Activated CD4-positive, alpha-beta T cell treated with anti-CD3 and anti-CD28 coated beads, Interleukin-2, amount 10 ng/mL, durations not matched to agents 7 days and 5 days (primary cell): Measurements from ENCODE around the gene TMEM88. TPM values are rescaled to one million over a fixed set of nuclear protein-coding genes. Genes with fewer than 3 reads are reported as not detected.
"Not testable (repeated sequence)": the region's sequence is repeated elsewhere in the genome, so short reads cannot be mapped to it uniquely, and the experiment has no call there.

ENCODE experiments used
- CTCF ChIA-PET: fragments of 350-600 bp; sonication (Branson Sonifier 250); formaldehyde crosslinking; loops from one replicate; lab custom pipeline; 2021; ENCODE audit warnings: antibody characterized with exemption; lab: Charles Lee
- POLR2A ChIA-PET: fragments of 350-600 bp; sonication (Branson Sonifier 250); formaldehyde crosslinking; loops from one replicate; lab custom pipeline; 2021; ENCODE audit warnings: antibody characterized with exemption; lab: Charles Lee
- DNase-seq: peaks from one replicate; pipeline ENCODE4 v3.0.0-alpha.2; 2020
- H3K27ac Mint-ChIP-seq: one replicate; pipeline ENCODE4 v1.8.0; 2021; ENCODE audit warnings: mild to moderate bottlenecking, moderate library complexity, mixed read lengths
- H3K27me3 Mint-ChIP-seq: one replicate; pipeline ENCODE4 v1.8.0; 2021; ENCODE audit warnings: mixed read lengths
- H3K36me3 Mint-ChIP-seq: one replicate; pipeline ENCODE4 v1.8.0; 2021; ENCODE audit warnings: low read depth, mixed read lengths
- H3K4me1 Mint-ChIP-seq: one replicate; pipeline ENCODE4 v1.8.0; 2021; ENCODE audit warnings: mixed read lengths
- H3K4me3 Mint-ChIP-seq: one replicate; pipeline ENCODE4 v1.8.0; 2021; ENCODE audit warnings: mild to moderate bottlenecking, moderate library complexity, mixed read lengths
- H3K9me3 Mint-ChIP-seq: one replicate; pipeline ENCODE4 v1.8.0; 2021; ENCODE audit warnings: mixed read lengths
- total RNA-seq, 2 experiments: library from RNA; stranded (reverse); gene quantifications; one replicate each; pipeline ENCODE4 v1.2.3, GENCODE V29; 2021

The TMEM88 gene
- total RNA-seq, result under 1 TPM; 0.55 to 0.87 TPM

GRCh38 chr17:7854851-7855659 is at the start of gene TMEM88:
TSS of gene TMEM88 (plus strand) at chr17:7855066. CDS start at chr17:7855075, 9 bp downstream.
- peaks cover 18% of the 10 kb centered on the region for H3K4me1 Mint-ChIP-seq
- peaks cover 4% of the 10 kb centered on the region for H3K36me3 Mint-ChIP-seq
- POLR2A ChIA-PET, result no interaction called here
- CTCF ChIA-PET, result no interaction called here
- H3K9me3 Mint-ChIP-seq, result no peaks in the 10 kb centered on the region
- no peak within 1 kb of the TSS for H3K27ac Mint-ChIP-seq
- peak; percentile 6 for DNase-seq
- no peaks in the 10 kb centered on the region for H3K27me3 Mint-ChIP-seq
- H3K4me3 Mint-ChIP-seq, result no peak within 1 kb of the TSS

- Mint-ChIP-seq H3K9me3 (no peaks in the 10 kb centered on the region), H3K36me3 (no peaks in the 10 kb centered on the region), H3K4me3 (no peak overlapping the region), H3K27me3 (peaks cover 6% of the 10 kb centered on the region), H3K27ac (no peak overlapping the region), H3K4me1 (no peaks in the 10 kb centered on the region)
- DNase-seq, result no peak
- ChIA-PET POLR2A (interaction anchor here (0.6 kb wide), 1 partner anchor 1735 kb away, joined by 3 read pairs; no protein-coding TSS in a partner anchor), CTCF (no interaction called here)
These were observed 48.3 kb upstream of the TMEM88 start for GRCh38 chr17:7806587-7806986.

GRCh38 chr17:7807206-7807605 is 47.7 kb upstream of the TMEM88 start:
- CTCF ChIA-PET, result no interaction called here

GRCh38 chr17:7809086-7809790 is 45.6 kb upstream of the TMEM88 start:
- ChIA-PET POLR2A (no interaction called here), CTCF (interaction anchor here (0.6 kb wide), 1 partner anchor 53 kb away, joined by 3 read pairs; no protein-coding TSS in a partner anchor)
- no peaks in the 10 kb centered on the region for H3K9me3 Mint-ChIP-seq
- no peaks in the 10 kb centered on the region for H3K4me1 Mint-ChIP-seq
- H3K27ac Mint-ChIP-seq, result no peak overlapping the region
- peaks cover 6% of the 10 kb centered on the region for H3K27me3 Mint-ChIP-seq
- no peak for DNase-seq
- no peaks in the 10 kb centered on the region for H3K36me3 Mint-ChIP-seq
- H3K4me3 Mint-ChIP-seq, result no peak overlapping the region

More at GRCh38 chr17:7807206-7807605, 47.7 kb upstream of the TMEM88 start:
- no peaks in the 10 kb centered on the region for H3K4me1 Mint-ChIP-seq
- no peak overlapping the region for H3K4me3 Mint-ChIP-seq
- POLR2A ChIA-PET, result no interaction called here
- H3K9me3 Mint-ChIP-seq, result no peaks in the 10 kb centered on the region
- peaks cover 6% of the 10 kb centered on the region for H3K27me3 Mint-ChIP-seq
- no peak for DNase-seq
- H3K36me3 Mint-ChIP-seq, result no peaks in the 10 kb centered on the region
- H3K27ac Mint-ChIP-seq, result no peak overlapping the region

- DNase-seq, H3K4me1 Mint-ChIP-seq, H3K36me3 Mint-ChIP-seq, CTCF ChIA-PET, H3K9me3 Mint-ChIP-seq, H3K27me3 Mint-ChIP-seq, POLR2A ChIA-PET, H3K27ac Mint-ChIP-seq, H3K4me3 Mint-ChIP-seq: not testable (repeated sequence)
These were observed 45.0 kb upstream of the TMEM88 start for GRCh38 chr17:7809791-7810343.

GRCh38 chr17:7811251-7811650 is 43.6 kb upstream of the TMEM88 start:
- no peaks in the 10 kb centered on the region for H3K4me1 Mint-ChIP-seq
- no peak for DNase-seq
- ChIA-PET POLR2A (no interaction called here), CTCF (interaction anchor here (0.6 to 0.7 kb wide), 2 partner anchors 179 to 873 kb away, joined by 3 read pairs; no protein-coding TSS in a partner anchor)
- H3K27me3 Mint-ChIP-seq, result peaks cover 3% of the 10 kb centered on the region
- no peaks in the 10 kb centered on the region for H3K36me3 Mint-ChIP-seq
- H3K9me3 Mint-ChIP-seq, result no peaks in the 10 kb centered on the region
- no peak overlapping the region for H3K27ac Mint-ChIP-seq
- no peak overlapping the region for H3K4me3 Mint-ChIP-seq

- Mint-ChIP-seq H3K36me3 (no peaks in the 10 kb centered on the region), H3K27ac (no peak overlapping the region), H3K4me1 (no peaks in the 10 kb centered on the region), H3K9me3 (no peaks in the 10 kb centered on the region), H3K4me3 (no peak overlapping the region), H3K27me3 (no peaks in the 10 kb centered on the region)
- no peak for DNase-seq
- CTCF ChIA-PET, result no interaction called here
- POLR2A ChIA-PET, result no interaction called here
These were observed 39.9 kb upstream of the TMEM88 start for GRCh38 chr17:7814969-7815368.

GRCh38 chr17:7816926-7817642 is 37.8 kb upstream of the TMEM88 start:
- H3K4me1 Mint-ChIP-seq, result no peaks in the 10 kb centered on the region
- no peak overlapping the region for H3K27ac Mint-ChIP-seq
- no peaks in the 10 kb centered on the region for H3K9me3 Mint-ChIP-seq
- H3K4me3 Mint-ChIP-seq, result no peak overlapping the region
- ChIA-PET POLR2A (no interaction called here), CTCF (interaction anchor here (0.6 to 1.2 kb wide), 2 partner anchors 9 to 173 kb away, joined by 3 to 4 read pairs; no protein-coding TSS in a partner anchor)
- no peaks in the 10 kb centered on the region for H3K27me3 Mint-ChIP-seq
- no peak for DNase-seq
- H3K36me3 Mint-ChIP-seq, result no peaks in the 10 kb centered on the region

- Mint-ChIP-seq H3K27ac (no peak overlapping the region), H3K27me3 (no peaks in the 10 kb centered on the region), H3K9me3 (no peaks in the 10 kb centered on the region), H3K36me3 (no peaks in the 10 kb centered on the region), H3K4me3 (no peak overlapping the region), H3K4me1 (no peaks in the 10 kb centered on the region)
- DNase-seq, result no peak
- ChIA-PET CTCF (interaction anchor here (0.6 to 1.7 kb wide), 2 partner anchors 8 to 15 kb away, joined by 3 to 5 read pairs; no protein-coding TSS in a partner anchor), POLR2A (no interaction called here)
These were observed 37.3 kb upstream of the TMEM88 start for GRCh38 chr17:7817643-7817964.

GRCh38 chr17:7818026-7818425 is 36.8 kb upstream of the TMEM88 start:
- Mint-ChIP-seq H3K4me3 (no peak overlapping the region), H3K36me3 (no peaks in the 10 kb centered on the region), H3K4me1 (no peaks in the 10 kb centered on the region), H3K27ac (no peak overlapping the region), H3K9me3 (no peaks in the 10 kb centered on the region), H3K27me3 (no peaks in the 10 kb centered on the region)
- ChIA-PET POLR2A (no interaction called here), CTCF (interaction anchor here (1.2 to 2.5 kb wide), 3 partner anchors 14 to 23 kb away, joined by 4 to 5 read pairs (median 5); no protein-coding TSS in a partner anchor)
- DNase-seq, result no peak

GRCh38 chr17:7818746-7819645 is 35.9 kb upstream of the TMEM88 start:
- no peaks in the 10 kb centered on the region for H3K9me3 Mint-ChIP-seq
- H3K27ac Mint-ChIP-seq, result no peak overlapping the region
- CTCF ChIA-PET, result interaction anchor here (0.6 to 2.5 kb wide), 6 partner anchors 11 to 172 kb away, joined by 3 to 5 read pairs (median 4); no protein-coding TSS in a partner anchor
- no peaks in the 10 kb centered on the region for H3K4me1 Mint-ChIP-seq
- no peak for DNase-seq
- H3K4me3 Mint-ChIP-seq, result no peak overlapping the region
- POLR2A ChIA-PET, result no interaction called here
- no peaks in the 10 kb centered on the region for H3K27me3 Mint-ChIP-seq
- no peaks in the 10 kb centered on the region for H3K36me3 Mint-ChIP-seq
